Fibroblast of lung (primary cell): Measurements from ENCODE around the gene RALGAPB. TPM values are rescaled to one million over a fixed set of nuclear protein-coding genes. Genes with fewer than 3 reads are reported as not detected.
A peak's percentile ranks its signal among the peaks of the same experiment; 100 is the strongest.

Source experiments
- DNase-seq, 2 donors: peaks; one replicate each; pipeline versions ENCODE4 v3.0.0 to v3.0.0-alpha.2; 2010; ENCODE audit warnings: low read depth in 2 of 2
- H2AFZ ChIP-seq: 2 replicates; pipeline ENCODE4 v1.5.1; 2012; ENCODE audit warnings: low read length, control low read depth, inconsistent platforms
- H3K27ac ChIP-seq: 2 replicates; pipeline ENCODE4 v1.5.1; 2011; ENCODE audit warnings: low read length, control low read depth; ENCODE audit not compliant: insufficient read depth
- H3K27me3 ChIP-seq: 2 replicates; pipeline ENCODE4 v1.5.1; 2011; ENCODE audit warnings: mild to moderate bottlenecking, low read length; ENCODE audit not compliant: control insufficient read depth, insufficient read depth
- H3K36me3 ChIP-seq: 2 replicates; pipeline ENCODE4 v1.5.1; 2011; ENCODE audit warnings: low read length; ENCODE audit not compliant: control insufficient read depth, insufficient read depth
- H3K4me1 ChIP-seq: 2 replicates; pipeline ENCODE4 v1.5.1; 2011; ENCODE audit warnings: low read length; ENCODE audit not compliant: control insufficient read depth, insufficient read depth; ENCODE audit errors: extremely low read depth
- H3K4me2 ChIP-seq: 2 replicates; pipeline ENCODE4 v1.5.1; 2011; ENCODE audit warnings: low read length, control low read depth; ENCODE audit not compliant: insufficient read depth; ENCODE audit errors: extremely low read depth
- H3K4me3 ChIP-seq, 4 experiments: fragments of 200-600 bp in 1 of 4; sonication (generic) in 1 of 4; replicated peaks in 1 of 4; 2 replicates each; pipeline ENCODE4 v1.5.1; 2011 to 2016; ENCODE audit warnings: low read length in 4 of 4, low read depth in 3 of 4, mild to moderate bottlenecking in 3 of 4, control low read depth in 2 of 4, inconsistent platforms in 1 of 4, mixed read lengths in 1 of 4; ENCODE audit not compliant: insufficient read depth in 1 of 4; ENCODE audit errors: control extremely low read depth in 1 of 4
- H3K79me2 ChIP-seq: 2 replicates; pipeline ENCODE4 v1.5.1; 2012; ENCODE audit warnings: mild to moderate bottlenecking, low read length, inconsistent platforms; ENCODE audit not compliant: control insufficient read depth, insufficient read depth
- H3K9ac ChIP-seq: 2 replicates; pipeline ENCODE4 v1.5.1; 2011; ENCODE audit warnings: mild to moderate bottlenecking, low read length, control low read depth; ENCODE audit not compliant: insufficient read depth
- H3K9me3 ChIP-seq: 2 replicates; pipeline ENCODE4 v1.5.1; 2012; ENCODE audit warnings: low read depth, low read length; ENCODE audit not compliant: control insufficient read depth, insufficient read depth
- H4K20me1 ChIP-seq: 2 replicates; pipeline ENCODE4 v1.5.1; 2011; ENCODE audit warnings: low read length; ENCODE audit not compliant: control insufficient read depth, insufficient read depth; ENCODE audit errors: extremely low read depth
- CTCF ChIP-seq, 2 donors: IDR thresholded peaks in 1 of 2; conservative IDR thresholded peaks in 1 of 2; 1 replicate in 1 of 2; 2 replicates in 1 of 2; pipeline ENCODE4 v1.5.1; 2011 to 2012; ENCODE audit warnings: low read length in 2 of 2, control low read depth in 1 of 2, inconsistent platforms in 1 of 2, low read depth in 1 of 2, mild to moderate bottlenecking in 1 of 2
- EZH2 ChIP-seq: IDR thresholded peaks from 2 replicates; pipeline ENCODE4 v1.5.1; 2012; ENCODE audit warnings: low read length, control low read depth, mild to moderate bottlenecking; ENCODE audit errors: missing control alignments
- polyA plus RNA-seq, 2 donors: library from polyadenylated mRNA; depleted of rRNA in 1 of 2; stranded (reverse) in 1 of 2; unstranded in 1 of 2; fragments of >200 nt; gene quantifications; 2 replicates each; pipeline ENCODE4 v1.2.1, GENCODE V29; 2011 to 2012; ENCODE audit warnings: missing spikeins in 1 of 2
- total RNA-seq: library from RNA; depleted of rRNA; stranded (reverse); fragments of >200 nt; gene quantifications from 2 replicates; pipeline ENCODE4 v1.2.1, GENCODE V29; 2014

The RALGAPB gene
- total and polyA plus RNA-seq, 2 donors (not counting 1 experiment from before 2014, with no cell fraction given) = 19.5 to 31.4 TPM

GRCh38 chr20:38536310-38536709, 63.7 kb downstream of the RALGAPB start:
- Histone ChIP-seq H3K36me3 (peaks cover 10% of the 10 kb centered on the region), H3K79me2 (no peaks in the 10 kb centered on the region)

GRCh38 chr20:38537176-38537575, 64.5 kb downstream of the RALGAPB start:
- TF ChIP-seq EZH2 = no peak
- no peak for TF ChIP-seq CTCF (conservative IDR thresholded peaks at IDR 0.05 in 1 of 2, IDR thresholded peaks at IDR 0.05 in 1 of 2; ENCODE audit: low read depth in 1 of 2, low read length in 2 of 2)
- H3K9ac ChIP-seq = no peak overlapping the region
- H3K4me3 ChIP-seq = no peak overlapping the region
- H3K4me1 ChIP-seq = no peaks in the 10 kb centered on the region
- H3K4me2 ChIP-seq = no peak overlapping the region
- H3K9me3 ChIP-seq = no peaks in the 10 kb centered on the region
- no peaks in the 10 kb centered on the region for H3K79me2 ChIP-seq
- H4K20me1 ChIP-seq = no peaks in the 10 kb centered on the region
- no peak for DNase-seq
- no peaks in the 10 kb centered on the region for H3K27me3 ChIP-seq
- no peak overlapping the region for H2AFZ ChIP-seq
- H3K36me3 ChIP-seq = peaks cover 10% of the 10 kb centered on the region
- no peak overlapping the region for H3K27ac ChIP-seq

More at GRCh38 chr20:38536310-38536709, 63.7 kb downstream of the RALGAPB start:
- Histone ChIP-seq H3K4me1 (no peaks in the 10 kb centered on the region), H3K4me2 (no peak overlapping the region), H3K4me3 (no peak overlapping the region), H3K9me3 (no peaks in the 10 kb centered on the region), H2AFZ (no peak overlapping the region), H4K20me1 (no peaks in the 10 kb centered on the region), H3K27me3 (no peaks in the 10 kb centered on the region), H3K9ac (no peak overlapping the region), H3K27ac (no peak overlapping the region)
- DNase-seq = peak; percentile 23 to 67
- TF ChIP-seq EZH2 (no peak), CTCF (conservative IDR thresholded peaks at IDR 0.05 in 1 of 2, IDR thresholded peaks at IDR 0.05 in 1 of 2; ENCODE audit: low read depth in 1 of 2, low read length in 2 of 2) (no peak)

DNA sequence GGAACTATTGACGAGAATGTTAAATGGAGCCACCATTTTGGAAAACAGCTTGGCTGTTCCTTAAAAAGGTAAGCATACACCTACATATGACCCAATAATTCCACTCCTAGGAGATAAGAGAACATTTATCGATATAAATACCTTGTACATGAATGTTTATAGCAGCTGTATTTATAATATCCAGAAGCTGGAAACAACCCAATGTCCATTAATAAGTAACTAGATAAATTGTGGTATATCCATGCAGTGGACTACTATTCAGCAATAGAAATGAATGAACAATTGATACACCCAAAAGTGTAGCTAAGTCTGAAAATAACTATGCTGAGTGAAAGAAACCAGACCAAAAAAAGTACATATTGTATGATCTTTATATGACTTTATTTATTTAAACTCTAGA, 66.1 kb downstream of the RALGAPB start:
- Histone ChIP-seq H3K4me1 (no peaks in the 10 kb centered on the region), H4K20me1 (no peaks in the 10 kb centered on the region), H3K79me2 (no peaks in the 10 kb centered on the region), H3K9me3 (no peaks in the 10 kb centered on the region), H3K36me3 (peaks cover 7% of the 10 kb centered on the region), H3K4me2 (no peak overlapping the region), H3K4me3 (no peak overlapping the region), H2AFZ (no peak overlapping the region), H3K9ac (no peak overlapping the region), H3K27ac (no peak overlapping the region), H3K27me3 (no peaks in the 10 kb centered on the region)
- TF ChIP-seq CTCF (conservative IDR thresholded peaks at IDR 0.05 in 1 of 2, IDR thresholded peaks at IDR 0.05 in 1 of 2; ENCODE audit: low read depth in 1 of 2, low read length in 2 of 2) = no peak
- no peak for DNase-seq
